ENCODE results near the gene PTPN18. TPM values are rescaled to one million over a fixed set of nuclear protein-coding genes. Genes with fewer than 3 reads are reported as not detected.
A peak's percentile ranks its signal among the peaks of the same experiment; 100 is the strongest.

Gene PTPN18
- total RNA-seq, 2 donors from 2014 or later, result 24.2 to 28.0 TPM

DNA sequence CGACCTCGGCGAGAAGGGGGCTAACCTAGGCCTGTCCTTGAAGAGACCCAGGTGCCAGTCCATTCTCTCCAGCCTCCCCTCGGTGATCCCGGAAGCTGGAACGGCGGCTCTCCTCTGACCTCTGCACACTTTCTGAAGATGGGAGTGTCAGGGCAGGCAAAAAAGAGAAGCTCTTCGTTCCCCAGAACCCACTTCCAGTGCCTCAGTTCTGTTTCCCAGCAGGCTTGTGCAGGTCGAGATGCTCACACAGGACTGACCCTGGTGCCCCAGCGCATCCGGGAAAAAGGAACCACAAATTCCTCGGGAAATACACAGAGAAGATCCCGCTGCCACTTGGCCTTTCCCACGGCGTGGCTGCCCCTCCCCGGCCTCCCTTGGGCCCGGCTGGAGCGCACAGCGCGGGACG, 681 bp upstream of the PTPN18 start:
- intact Hi-C loops (cut with DNase I), result no loop called here
- peak; percentile 3 to 4 for ATAC-seq
- DNase-seq, result no peak

DNA sequence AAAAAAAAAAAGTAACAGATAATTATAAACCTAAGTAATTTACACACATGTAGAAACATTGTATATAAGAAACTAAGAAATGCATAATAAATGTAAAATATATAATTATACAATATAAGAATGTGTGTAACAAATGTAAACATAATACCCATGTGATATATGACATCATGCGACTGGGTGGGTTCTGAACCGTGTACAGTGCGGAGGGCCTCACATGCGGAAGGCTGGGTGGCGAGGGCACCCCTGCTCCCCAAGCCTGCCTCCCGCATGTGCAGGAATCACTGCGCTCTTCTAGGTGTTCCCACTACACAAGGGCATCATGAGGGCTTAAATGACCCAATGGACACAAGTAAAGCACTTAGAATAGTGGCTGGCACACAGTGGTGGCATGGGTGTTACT, 2.0 kb downstream of the PTPN18 start:
- DNase-seq (no peak), ATAC-seq (no peak)
- intact Hi-C loops (cut with DNase I), result no loop called here

- intact Hi-C loops (cut with DNase I), result no loop called here
- DNase-seq (no peak), ATAC-seq (no peak)
These were observed 2.8 kb downstream of the PTPN18 start for GRCh38 chr2:130358420-130359350.

DNA sequence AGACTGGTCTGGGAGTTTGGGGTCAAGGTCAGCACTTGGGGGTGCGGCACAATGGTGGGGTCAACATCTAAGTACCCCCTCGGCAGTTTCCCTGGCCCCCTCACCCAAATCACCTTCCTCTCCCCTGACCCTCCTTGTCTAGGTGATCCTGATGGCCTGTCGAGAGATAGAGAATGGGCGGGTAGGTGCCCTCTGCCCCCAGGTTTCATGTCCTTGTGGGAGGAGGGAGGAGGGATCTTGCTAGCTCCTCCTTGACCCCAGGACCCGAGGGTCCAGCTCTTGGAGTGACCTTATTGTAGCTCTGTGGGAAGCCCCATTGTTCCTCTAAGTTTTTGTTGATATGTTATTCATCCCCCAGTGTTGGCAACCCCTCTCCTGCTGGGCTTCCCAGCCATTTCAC, 3.6 kb downstream of the PTPN18 start:
- DNase-seq, result no peak
- intact Hi-C loops (cut with DNase I), result no loop called here
- no peak for ATAC-seq

DNA sequence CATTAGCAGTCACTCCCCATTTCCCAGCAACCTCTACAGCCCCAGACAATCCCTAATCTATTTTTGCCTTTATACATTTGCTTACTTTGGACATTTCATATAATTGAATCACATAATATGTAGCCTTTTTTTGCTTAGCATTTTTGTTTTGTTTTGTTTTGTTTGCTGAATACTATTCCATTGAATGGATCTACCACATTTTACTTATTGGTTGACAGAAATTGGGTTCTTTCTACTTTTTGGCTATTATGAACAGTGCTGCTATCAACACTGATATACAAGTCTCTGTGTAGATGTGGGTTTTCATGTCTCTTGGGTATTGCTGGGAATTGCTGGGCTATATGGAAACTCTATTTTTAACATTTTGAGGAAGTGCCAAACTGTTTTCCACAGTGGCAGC, 7.6 kb downstream of the PTPN18 start:
- DNase-seq (no peak), ATAC-seq (no peak)
- intact Hi-C loops (cut with DNase I), result no loop called here

GRCh38 chr2:130365075-130365474, 9.2 kb downstream of the PTPN18 start:
- intact Hi-C loops (cut with DNase I), result no loop called here
- DNase-seq (no peak), ATAC-seq (no peak)

GRCh38 chr2:130365963-130366362, 10.1 kb downstream of the PTPN18 start:
- intact Hi-C loops (cut with DNase I), result no loop called here
- no peak for DNase-seq
- no peak for ATAC-seq

DNA sequence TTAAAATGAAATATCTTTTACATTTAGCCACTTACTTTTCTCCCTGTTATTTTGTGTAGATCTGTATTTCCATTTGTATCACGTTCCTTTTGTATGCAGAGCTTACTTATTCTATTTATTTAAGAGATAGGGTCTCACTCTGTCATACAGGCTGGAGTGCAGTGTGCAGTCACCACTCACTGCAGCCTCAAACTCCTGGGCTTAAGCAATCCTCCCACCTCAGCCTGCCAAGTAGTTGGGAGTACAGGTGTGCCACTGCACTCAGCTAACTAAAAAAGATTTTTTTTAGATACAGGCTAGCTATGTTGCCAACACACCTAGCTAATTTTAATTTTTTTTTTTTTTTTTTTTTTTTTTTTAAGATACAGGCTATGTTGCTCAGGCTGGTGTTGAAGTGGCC, 10.9 kb downstream of the PTPN18 start:
- intact Hi-C loops (cut with DNase I), result no loop called here
- DNase-seq (no peak), ATAC-seq (no peak)

DNA sequence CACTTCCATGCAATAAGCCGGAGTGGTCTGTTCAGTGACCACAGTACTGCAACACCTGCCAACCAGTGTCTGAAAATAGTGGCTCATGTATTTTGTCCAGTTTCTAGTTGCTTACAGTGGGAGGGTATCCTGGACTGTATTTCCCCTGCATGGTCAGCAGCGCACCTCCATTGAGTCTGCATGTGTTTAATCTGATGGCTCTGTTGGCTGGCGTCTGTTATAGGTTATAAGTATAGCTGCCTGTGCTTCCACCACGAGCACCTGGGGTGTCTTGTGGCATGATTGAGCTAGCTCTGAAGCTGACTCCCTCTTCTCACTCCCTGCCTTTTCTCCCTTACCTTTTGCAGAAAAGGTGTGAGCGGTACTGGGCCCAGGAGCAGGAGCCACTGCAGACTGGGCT, 12.9 kb downstream of the PTPN18 start:
- intact Hi-C loops (cut with DNase I), result no loop called here
- DNase-seq, result no peak
- ATAC-seq, result no peak

- intact Hi-C loops (cut with DNase I), result no loop called here
- no peak for ATAC-seq
These were observed 13.6 kb downstream of the PTPN18 start for GRCh38 chr2:130369311-130369964.

GRCh38 chr2:130369965-130370341, 14.1 kb downstream of the PTPN18 start:
- DNase-seq (no peak), ATAC-seq (no peak)
- intact Hi-C loops (cut with DNase I), result no loop called here

More at GRCh38 chr2:130369311-130369964, 13.6 kb downstream of the PTPN18 start:
- DNase-seq, result no peak

- intact Hi-C loops (cut with DNase I), result no loop called here
- DNase-seq (peak; percentile 31), ATAC-seq (no peak)
These were observed 14.6 kb downstream of the PTPN18 start for GRCh38 chr2:130370490-130370889.

DNA sequence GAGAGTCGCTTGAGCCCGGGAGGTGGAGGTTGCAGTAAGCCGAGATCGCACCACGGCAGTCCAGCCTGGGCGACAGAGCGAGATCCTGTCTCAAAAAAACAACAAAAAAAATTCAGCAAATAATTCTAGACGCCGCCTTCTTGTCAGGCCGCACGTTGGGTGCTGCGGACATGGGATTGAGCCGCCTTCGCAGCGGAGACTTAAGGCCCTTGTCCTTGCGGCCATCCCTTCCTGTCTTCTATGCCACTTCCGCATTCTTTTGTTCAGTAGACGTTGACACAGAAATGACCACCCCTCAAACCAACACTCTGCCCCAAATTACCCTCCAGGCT, 15.8 kb downstream of the PTPN18 start:
- intact Hi-C loops (cut with DNase I), result no loop called here

DNA sequence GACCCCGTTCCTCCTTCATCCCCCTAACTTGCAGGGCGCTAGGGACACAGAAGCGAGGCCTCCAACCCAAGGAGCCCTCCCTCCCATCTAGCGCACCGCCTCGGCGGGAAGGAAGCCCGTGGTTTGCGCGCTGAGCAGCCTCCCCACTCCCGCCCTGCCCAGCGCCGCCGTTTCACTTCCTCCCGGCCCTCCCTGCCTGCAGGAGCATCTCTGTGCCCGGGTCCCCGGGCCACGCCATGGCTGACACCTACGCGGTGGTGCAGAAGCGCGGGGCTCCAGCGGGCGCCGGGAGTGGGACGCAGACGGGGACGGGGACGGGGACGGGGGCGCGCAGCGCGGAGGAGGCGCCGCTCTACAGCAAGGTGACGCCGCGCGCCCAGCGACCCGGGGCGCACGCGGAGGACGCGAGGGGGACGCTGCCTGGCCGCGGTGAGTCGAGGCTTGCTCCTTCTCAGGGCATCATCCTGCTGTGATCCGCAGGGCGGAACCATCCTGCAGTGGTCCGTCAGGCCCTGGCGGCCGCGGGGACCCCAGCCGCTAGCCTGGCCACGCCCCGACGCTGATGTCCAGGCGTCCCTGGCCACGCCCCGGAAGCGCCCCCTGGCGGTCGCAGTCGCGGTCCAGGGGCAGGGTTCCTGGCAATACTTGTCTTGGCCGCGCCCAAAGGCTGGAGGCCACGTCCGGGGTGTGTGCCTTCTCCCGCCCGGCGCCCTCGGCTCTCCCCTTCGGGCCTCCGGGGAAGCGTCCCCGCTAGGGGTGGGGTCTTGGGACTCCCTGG, 16.4 kb downstream of the PTPN18 start:
- ATAC-seq, result peak; percentile 95 to 96
- DNase-seq, result peak; percentile 93
- intact Hi-C loops (cut with DNase I), result no loop called here

More for the DNA sequence above, 15.8 kb downstream of the PTPN18 start:
- DNase-seq (peak; percentile 50), ATAC-seq (peak; percentile 23 to 41)

DNA sequence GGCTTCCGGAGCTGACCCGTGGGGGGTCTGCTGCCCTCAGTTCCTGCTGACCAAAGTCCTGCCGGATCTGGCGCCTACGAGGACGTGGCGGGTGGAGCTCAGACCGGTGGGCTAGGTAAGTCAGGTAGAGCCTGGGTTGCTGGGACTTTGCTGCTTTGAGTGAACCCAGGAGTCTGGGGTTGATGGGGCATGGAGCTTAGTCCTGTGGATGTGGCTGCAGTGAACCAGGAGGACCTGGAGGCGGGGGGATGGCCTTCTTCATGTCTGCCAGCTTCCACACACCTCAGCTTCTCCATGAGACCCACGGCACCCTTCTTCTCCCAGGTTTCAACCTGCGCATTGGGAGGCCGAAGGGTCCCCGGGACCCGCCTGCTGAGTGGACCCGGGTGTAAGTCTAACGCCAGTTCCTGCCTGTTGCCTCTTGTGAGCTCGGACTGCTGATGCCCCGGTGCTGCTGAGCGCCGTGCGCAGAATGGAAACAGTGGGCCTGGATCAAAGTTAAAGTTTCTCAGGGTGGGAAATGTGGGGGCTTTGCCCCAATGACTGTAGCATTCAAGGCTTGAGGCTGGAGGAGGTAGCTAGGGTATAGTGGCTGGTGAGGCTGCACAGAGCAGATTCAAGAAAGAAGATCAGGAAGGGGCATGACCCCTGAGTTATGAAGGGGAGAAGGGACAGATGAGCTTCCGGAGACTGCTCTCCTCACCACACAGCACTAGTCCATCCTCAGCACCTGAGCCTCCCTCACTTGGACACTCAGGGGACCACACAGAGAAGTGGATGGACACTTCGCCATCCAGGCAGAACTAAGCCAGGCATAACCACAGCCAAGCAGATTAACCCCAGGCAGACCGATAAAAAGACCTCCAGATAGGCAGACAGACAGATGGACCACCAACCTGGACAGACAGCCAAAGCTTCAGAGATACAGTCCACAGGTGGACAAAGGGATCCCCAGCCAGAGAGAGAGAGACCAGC, 17.3 kb downstream of the PTPN18 start:
- peak in 1 of 2 donors; percentile 3 for ATAC-seq
- peak; percentile 21 for DNase-seq
- intact Hi-C loops (cut with DNase I), result no loop called here

- intact Hi-C loops (cut with DNase I), result no loop called here
- no peak for ATAC-seq
These were observed 18.0 kb downstream of the PTPN18 start for GRCh38 chr2:130373808-130374365.

GRCh38 chr2:130374587-130375290, 18.9 kb downstream of the PTPN18 start:
- no peak for ATAC-seq
- intact Hi-C loops (cut with DNase I), result no loop called here
- DNase-seq, result peak; percentile 17

More at GRCh38 chr2:130373808-130374365, 18.0 kb downstream of the PTPN18 start:
- DNase-seq, result peak; percentile 24

Measured in left cardiac atrium (tissue), 4 donors.